Measurements from ENCODE around the gene PPP1R3A.
"Not testable (repeated sequence)": the region's sequence is repeated elsewhere in the genome, so short reads cannot be mapped to it uniquely, and the experiment has no call there.

- TF ChIP-seq EZH2 (IDR thresholded peaks at IDR 0.05; ENCODE audit: borderline replicate concordance); CTCF (IDR thresholded peaks at IDR 0.05; ENCODE audit: poor library complexity): not testable (repeated sequence)
These were observed 10.6 kb upstream of the PPP1R3A start for GRCh38 chr7:113929389-113929788.

Data from hepatocyte (in vitro differentiated cells).